ENCODE data around the gene INTS14.
A peak's percentile ranks its signal among the peaks of the same experiment; 100 is the strongest.
"Not testable (repeated sequence)": the region's sequence is repeated elsewhere in the genome, so short reads cannot be mapped to it uniquely, and the experiment has no call there.

The INTS14 gene

GRCh38 chr15:65629548-65629947, 18.6 kb upstream of the INTS14 start:
- DNase-seq = no peak

GRCh38 chr15:65626856-65627255, 15.9 kb upstream of the INTS14 start:
- DNase-seq = no peak

- no peak for DNase-seq
Measured at GRCh38 chr15:65623103-65623502, 12.2 kb upstream of the INTS14 start.

GRCh38 chr15:65621638-65622037, 10.7 kb upstream of the INTS14 start, which contains the start of gene SLC24A1:
Gene SLC24A1 (plus strand): TSS chr15:65621938. CDS start chr15:65624081, 2,143 bp downstream.
- DNase-seq = no peak

- DNase-seq = no peak
Measured at GRCh38 chr15:65620833-65621232, 9.9 kb upstream of the INTS14 start.

- DNase-seq = no peak
Measured at GRCh38 chr15:65619626-65620290, 8.8 kb upstream of the INTS14 start.

GRCh38 chr15:65618560-65619109, 7.7 kb upstream of the INTS14 start:
- DNase-seq = no peak

- DNase-seq = not testable (repeated sequence)
Measured at GRCh38 chr15:65615887-65616286, 5.0 kb upstream of the INTS14 start.

GRCh38 chr15:65612949-65613744, 2.2 kb upstream of the INTS14 start:
- no peak for DNase-seq

- DNase-seq = no peak
Measured at GRCh38 chr15:65612616-65612946, 1.6 kb upstream of the INTS14 start.

GRCh38 chr15:65611888-65612615, 1.1 kb upstream of the INTS14 start:
- no peak for DNase-seq

- DNase-seq = no peak
Measured at GRCh38 chr15:65603559-65603958, 7.4 kb downstream of the INTS14 start.

- DNase-seq = no peak
Measured at GRCh38 chr15:65603134-65603533, 7.8 kb downstream of the INTS14 start.

- DNase-seq = no peak
Measured at GRCh38 chr15:65599677-65600076, 11.3 kb downstream of the INTS14 start.

GRCh38 chr15:65598468-65598867, 12.5 kb downstream of the INTS14 start:
- DNase-seq = no peak

- DNase-seq = peak; percentile 59 to 61
Measured at GRCh38 chr15:65595960-65596359, 15.0 kb downstream of the INTS14 start.

- no peak for DNase-seq
Measured at GRCh38 chr15:65587094-65587493, 23.8 kb downstream of the INTS14 start.

GRCh38 chr15:65584241-65584640, 26.7 kb downstream of the INTS14 start:
- no peak for DNase-seq

- peak; percentile 62 to 68 for DNase-seq
Measured at GRCh38 chr15:65583701-65584100, 27.2 kb downstream of the INTS14 start.

GRCh38 chr15:65580287-65580686, 30.6 kb downstream of the INTS14 start:
- no peak for DNase-seq

GRCh38 chr15:65579762-65580161, 31.2 kb downstream of the INTS14 start:
- no peak for DNase-seq

- DNase-seq = peak; percentile 25 to 28
Measured at GRCh38 chr15:65578904-65579728, 31.8 kb downstream of the INTS14 start.
